Panc1 (cell line): ENCODE measurements around the gene GPATCH2L. TPM values are rescaled to one million over a fixed set of nuclear protein-coding genes. Genes with fewer than 3 reads are reported as not detected.

Source experiments
- ATAC-seq: fragments of 200-7000 bp; cut with Tn5 transposase; 2 replicates; pipeline ENCODE4 v1.9.1; 2020; ENCODE audit warnings: mild to moderate bottlenecking, moderate library complexity
- BruUV-seq: library from RNA; stranded (reverse); fragments of 400-500 nt; replicated peaks from 2 replicates; lab custom pipeline; 2021; lab: Mats Ljungman, UMichigan
- CTCF ChIA-PET: fragments of 300-600 bp; sonication (Branson Sonifier 250); formaldehyde crosslinking; loops from one replicate; lab custom pipeline; 2022; ENCODE audit warnings: antibody characterized with exemption; lab: Charles Lee
- POLR2A ChIA-PET: fragments of 300-600 bp; sonication (Branson Sonifier 250); formaldehyde crosslinking; loops from one replicate; lab custom pipeline; 2022; ENCODE audit warnings: antibody characterized with exemption; lab: Charles Lee
- DNase-seq: peaks from one replicate; pipeline ENCODE4 v3.0.0-alpha.2; 2010; ENCODE audit warnings: low read depth, low spot score
- H3K27ac ChIP-seq: 2 replicates; pipeline ENCODE4 v1.5.1; 2011; ENCODE audit warnings: mild to moderate bottlenecking, low read length, inconsistent platforms
- H3K27me3 ChIP-seq: fragments of 200-500 bp; sonication (Bioruptor generic); 2 replicates; pipeline ENCODE4 v1.6.0; 2014; ENCODE audit warnings: low read length, inconsistent platforms; ENCODE audit not compliant: control insufficient read depth, insufficient read depth
- H3K36me3 ChIP-seq: fragments of 200-500 bp; sonication (Bioruptor generic); 2 replicates; pipeline ENCODE4 v1.5.1; 2014; ENCODE audit warnings: inconsistent platforms, mild to moderate bottlenecking, low read length, moderate library complexity; ENCODE audit not compliant: control insufficient read depth, insufficient read depth
- H3K4me1 ChIP-seq: 2 replicates; pipeline ENCODE4 v1.5.1; 2011; ENCODE audit warnings: inconsistent platforms, mild to moderate bottlenecking, low read length, moderate library complexity; ENCODE audit not compliant: control insufficient read depth, insufficient read depth
- H3K4me3 ChIP-seq, 2 experiments: 2 replicates each; pipeline ENCODE4 v1.5.1; 2011 to 2012; ENCODE audit warnings: low read depth in 2 of 2, low read length in 2 of 2, mild to moderate bottlenecking in 2 of 2, inconsistent platforms in 1 of 2, moderate library complexity in 1 of 2
- H3K9me3 ChIP-seq: fragments of 200-500 bp; sonication (Bioruptor generic); 2 replicates; pipeline ENCODE4 v1.5.1; 2014; ENCODE audit warnings: low read depth, mild to moderate bottlenecking, inconsistent platforms, low read length, moderate library complexity; ENCODE audit not compliant: control insufficient read depth, insufficient read depth
- CTCF ChIP-seq: fragments of 450-650 bp; IDR thresholded peaks from 2 replicates; pipeline ENCODE4 v1.5.1; 2017; ENCODE audit warnings: mild to moderate bottlenecking
- POLR2AphosphoS5 ChIP-seq: IDR thresholded peaks from 2 replicates; pipeline ENCODE4 v1.6.1; 2012; ENCODE audit warnings: mild to moderate bottlenecking, low read depth, low read length, moderate library complexity
- REST ChIP-seq, 2 experiments: IDR thresholded peaks; 2 replicates each; pipeline ENCODE4 v1.6.1; 2011 to 2012; ENCODE audit warnings: low read depth in 2 of 2, control low read depth in 1 of 2, low read length in 1 of 2, mild to moderate bottlenecking in 1 of 2, moderate library complexity in 1 of 2; ENCODE audit not compliant: insufficient read depth in 1 of 2
- SIN3A ChIP-seq: IDR thresholded peaks from 2 replicates; pipeline ENCODE4 v1.6.1; 2012; ENCODE audit warnings: low read depth, mild to moderate bottlenecking, low read length, moderate library complexity, borderline replicate concordance; ENCODE audit not compliant: insufficient read depth
- TCF7L2 ChIP-seq: IDR thresholded peaks from 2 replicates; pipeline ENCODE4 v1.6.1; 2011; ENCODE audit warnings: mild to moderate bottlenecking, low read depth, low read length, inconsistent platforms
- in situ Hi-C: cut with HindIII; loops from 2 replicates; pipeline ENCODE4 v1.10.0; 2016; ENCODE audit warnings: low sequenced_read_pairs, low pct_unique_long_range_greater_than_20kb
- intact Hi-C: fragments of 100-400 bp; cut with micrococcal nuclease; formaldehyde crosslinking; loops from one replicate; pipeline ENCODE4 v1.10.0; 2022; ENCODE audit not compliant: unreplicated experiment
- total RNA-seq: library from RNA; stranded (reverse); gene quantifications from one replicate; pipeline ENCODE4 v1.2.1, GENCODE V29; 2021; ENCODE audit not compliant: unreplicated experiment

Gene GPATCH2L
- total RNA-seq, 1 experiment from 2014 or later: 35.0 TPM

GRCh38 chr14:76135722-76136121 is 16.0 kb upstream of the GPATCH2L start:
- TF ChIP-seq REST (IDR thresholded peaks at IDR 0.05; ENCODE audit: insufficient read depth in 1 of 2, low read depth in 2 of 2, low read length in 1 of 2) (peak; percentile 18 to 30; a peak in 1 of 4 replicates), CTCF (no peak), SIN3A (no peak)
- CTCF ChIA-PET: no interaction called here
- Histone ChIP-seq H3K36me3 (no peaks in the 10 kb centered on the region), H3K9me3 (no peaks in the 10 kb centered on the region), H3K27ac (no peak overlapping the region), H3K4me3 (no peak overlapping the region), H3K4me1 (no peaks in the 10 kb centered on the region), H3K27me3 (peaks cover 12% of the 10 kb centered on the region)
- POLR2A ChIA-PET: no interaction called here
- DNase-seq (no peak), ATAC-seq (no peak)
- in situ Hi-C loops (no loop called here), intact Hi-C loops (no loop called here)
- BruUV-seq: no TSS peak

GRCh38 chr14:76136476-76137110 is 15.1 kb upstream of the GPATCH2L start:
- no peak overlapping the region for H3K27ac ChIP-seq
- TF ChIP-seq POLR2AphosphoS5 (no peak), TCF7L2 (no peak), CTCF (no peak), REST (IDR thresholded peaks at IDR 0.05; ENCODE audit: insufficient read depth in 1 of 2, low read depth in 2 of 2, low read length in 1 of 2) (no peak), SIN3A (no peak)
- ChIA-PET POLR2A (no interaction called here), CTCF (no interaction called here)
- H3K9me3 ChIP-seq: no peaks in the 10 kb centered on the region
- in situ Hi-C loops: no loop called here
- no peak for ATAC-seq
- peaks cover 13% of the 10 kb centered on the region for H3K27me3 ChIP-seq
- no peak for DNase-seq
- intact Hi-C loops: no loop called here
- no peaks in the 10 kb centered on the region for H3K4me1 ChIP-seq
- no TSS peak for BruUV-seq
- H3K36me3 ChIP-seq: no peaks in the 10 kb centered on the region
- no peak overlapping the region for H3K4me3 ChIP-seq
